ENCODE measurements around the gene NAXD. TPM values are rescaled to one million over a fixed set of nuclear protein-coding genes. Genes with fewer than 3 reads are reported as not detected.
"Not testable (repeated sequence)": the region's sequence is repeated elsewhere in the genome, so short reads cannot be mapped to it uniquely, and the experiment has no call there.

Gene NAXD
- total and polyA plus RNA-seq, 10 donors, result 25.1 to 40.9 (median 34.1) TPM

DNA sequence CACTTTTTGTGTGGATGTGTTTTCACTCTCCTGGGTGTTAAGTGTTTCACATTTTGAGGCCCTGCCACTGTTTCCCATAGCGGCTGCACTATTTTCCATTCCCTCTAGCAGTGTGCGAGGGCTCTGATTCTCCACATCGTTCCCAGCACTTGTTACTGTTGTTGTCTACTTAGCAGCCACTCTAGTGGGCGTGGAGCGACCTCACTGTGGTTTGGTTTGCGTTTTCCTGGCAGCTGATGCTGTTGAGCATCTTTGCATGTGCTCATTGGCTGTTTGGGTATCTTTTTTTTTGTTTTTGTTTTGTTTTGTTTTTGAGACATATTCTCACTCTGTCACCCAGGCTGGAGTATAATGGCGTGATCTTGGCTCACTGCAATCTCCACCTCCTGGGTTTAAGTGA, 14.4 kb downstream of the NAXD start:
- no peaks in the 10 kb centered on the region for H3K27me3 ChIP-seq (replicated peaks in 1 of 7)
- peak overlapping the region in 1 of 8 donors; percentile 5 for H3K27ac ChIP-seq
- TF ChIP-seq, protein P1, sequence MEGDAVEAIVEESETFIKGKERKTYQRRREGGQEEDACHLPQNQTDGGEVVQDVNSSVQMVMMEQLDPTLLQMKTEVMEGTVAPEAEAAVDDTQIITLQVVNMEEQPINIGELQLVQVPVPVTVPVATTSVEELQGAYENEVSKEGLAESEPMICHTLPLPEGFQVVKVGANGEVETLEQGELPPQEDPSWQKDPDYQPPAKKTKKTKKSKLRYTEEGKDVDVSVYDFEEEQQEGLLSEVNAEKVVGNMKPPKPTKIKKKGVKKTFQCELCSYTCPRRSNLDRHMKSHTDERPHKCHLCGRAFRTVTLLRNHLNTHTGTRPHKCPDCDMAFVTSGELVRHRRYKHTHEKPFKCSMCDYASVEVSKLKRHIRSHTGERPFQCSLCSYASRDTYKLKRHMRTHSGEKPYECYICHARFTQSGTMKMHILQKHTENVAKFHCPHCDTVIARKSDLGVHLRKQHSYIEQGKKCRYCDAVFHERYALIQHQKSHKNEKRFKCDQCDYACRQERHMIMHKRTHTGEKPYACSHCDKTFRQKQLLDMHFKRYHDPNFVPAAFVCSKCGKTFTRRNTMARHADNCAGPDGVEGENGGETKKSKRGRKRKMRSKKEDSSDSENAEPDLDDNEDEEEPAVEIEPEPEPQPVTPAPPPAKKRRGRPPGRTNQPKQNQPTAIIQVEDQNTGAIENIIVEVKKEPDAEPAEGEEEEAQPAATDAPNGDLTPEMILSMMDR (IDR thresholded peaks at IDR 0.05 in 8 of 11, conservative IDR thresholded peaks at IDR 0.05 in 3 of 11), result no peak
- no peak for TF ChIP-seq POLR2AphosphoS5 (IDR thresholded peaks at IDR 0.05)
- TF ChIP-seq POLR2A (IDR thresholded peaks at IDR 0.05), result no peak
- no peak for DNase-seq
- intact Hi-C loops (cut with DNase I; ENCODE audit: low total_unique reads), result no loop called here
- H3K4me3 ChIP-seq, result no peak overlapping the region
- H3K4me1 ChIP-seq, result peaks cover 0 to 59% (median 12%) of the 10 kb centered on the region in 6 donors
- WGBS, 5 donors, result 73 to 84% (median 80%) methylated on average over 7 of the region's 7 CpGs
- H3K9me3 ChIP-seq, result no peaks in the 10 kb centered on the region
- peaks cover 2 to 87% (median 38%) of the 10 kb centered on the region in 6 donors for H3K36me3 ChIP-seq

DNA sequence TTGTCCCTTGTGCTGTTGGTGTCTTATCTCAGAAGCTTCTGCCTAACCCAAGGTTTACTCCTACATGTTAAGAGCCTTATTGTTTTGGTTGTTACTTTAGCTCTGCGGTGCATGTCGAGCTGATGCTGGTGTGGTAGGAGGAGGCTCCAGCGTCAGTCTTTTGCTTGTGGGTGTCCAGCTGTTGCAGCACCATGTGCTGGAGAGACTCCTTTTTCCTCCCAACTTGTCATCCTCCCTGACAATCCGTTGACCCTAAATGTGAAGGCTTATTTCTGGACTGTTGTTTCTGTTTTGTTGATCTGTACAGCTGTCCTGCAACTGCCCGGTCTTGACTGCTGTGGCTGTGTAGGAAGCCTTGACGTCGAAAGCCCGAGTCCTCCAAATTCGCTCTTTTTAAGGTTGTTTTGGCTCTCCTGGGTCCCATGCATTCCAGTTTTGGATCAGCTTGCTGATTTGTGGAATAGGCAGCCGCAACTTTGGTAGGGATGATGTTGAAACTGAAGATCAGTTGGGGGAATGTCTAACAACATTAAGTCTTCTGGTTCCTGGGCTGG, 15.3 kb downstream of the NAXD start:
- TF ChIP-seq, protein P1 (IDR thresholded peaks at IDR 0.05 in 8 of 11, conservative IDR thresholded peaks at IDR 0.05 in 3 of 11), result no peak
- TF ChIP-seq POLR2A (IDR thresholded peaks at IDR 0.05), result no peak
- peak in 2 of 3 donors; percentile 42 to 73 for TF ChIP-seq POLR2AphosphoS5 (IDR thresholded peaks at IDR 0.05)
- no peak overlapping the region for H3K4me3 ChIP-seq
- H3K4me1 ChIP-seq, result peaks cover 0 to 52% (median 10%) of the 10 kb centered on the region in 6 donors
- DNase-seq, result no peak
- WGBS, 5 donors, result 78 to 90% (median 84%) methylated on average over 10 of the region's 10 CpGs
- no peaks in the 10 kb centered on the region for H3K27me3 ChIP-seq (replicated peaks in 1 of 7)
- H3K27ac ChIP-seq, result peak overlapping the region in 3 of 8 donors; percentile 3 to 12 (median 12)
- peaks cover 2 to 87% (median 41%) of the 10 kb centered on the region in 6 donors for H3K36me3 ChIP-seq
- intact Hi-C loops (cut with DNase I; ENCODE audit: low total_unique reads), result no loop called here
- no peaks in the 10 kb centered on the region for H3K9me3 ChIP-seq

DNA sequence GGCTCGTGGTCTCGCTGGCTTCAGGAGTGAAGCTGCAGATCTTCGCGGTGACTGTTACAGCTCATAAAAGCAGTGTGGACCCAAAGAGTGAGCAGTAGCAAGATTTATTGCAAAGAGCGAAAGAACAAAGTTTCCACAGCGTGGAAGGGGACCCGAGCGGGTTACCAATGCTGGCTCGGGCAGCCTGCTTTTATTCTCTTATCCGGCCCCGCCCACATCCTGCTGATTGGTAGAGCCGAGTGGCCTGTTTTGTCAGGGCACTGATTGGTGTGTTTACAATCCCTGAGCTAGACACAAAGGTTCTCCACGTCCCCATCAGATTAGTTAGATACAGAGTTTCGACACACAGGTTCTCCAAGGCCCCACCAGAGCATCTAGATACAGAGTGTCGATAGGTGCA, 16.9 kb downstream of the NAXD start:
- WGBS, 5 donors, result 89 to 94% (median 91%) methylated on average over 15 of the region's 15 CpGs
- DNase-seq; H3K4me3 ChIP-seq; H3K27me3 ChIP-seq (replicated peaks in 1 of 7); H3K9me3 ChIP-seq; H3K27ac ChIP-seq; intact Hi-C loops (cut with DNase I; ENCODE audit: low total_unique reads): not testable (repeated sequence)
- peaks cover 0 to 36% (median 4%) of the 10 kb centered on the region in 6 donors for H3K4me1 ChIP-seq
- H3K36me3 ChIP-seq, result peaks cover 8 to 92% (median 57%) of the 10 kb centered on the region in 6 donors

DNA sequence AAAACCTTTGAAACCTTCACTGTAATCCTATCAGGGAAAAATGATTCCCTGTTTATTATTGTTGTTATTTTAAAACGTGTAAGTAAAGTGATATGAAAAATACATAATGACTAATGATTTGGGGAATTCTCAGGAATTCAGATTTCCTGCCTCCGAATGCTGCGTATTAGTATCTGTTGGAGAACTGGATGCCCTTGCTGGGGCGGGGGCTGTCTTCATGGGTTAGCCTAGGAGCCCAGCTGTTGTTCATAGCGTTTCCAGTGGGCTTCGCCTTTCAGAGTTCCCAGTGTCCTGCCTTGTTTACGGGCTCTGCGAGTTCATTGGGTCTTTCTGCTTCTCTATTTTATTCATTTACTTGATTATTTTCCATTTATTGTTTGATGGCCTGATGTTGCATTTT, 18.4 kb downstream of the NAXD start:
- Histone ChIP-seq H3K36me3 (peaks cover 8 to 92% (median 57%) of the 10 kb centered on the region in 6 donors), H3K4me1 (peaks cover 0 to 28% (median 3%) of the 10 kb centered on the region in 6 donors), H3K27me3 (replicated peaks in 1 of 7) (no peaks in the 10 kb centered on the region), H3K9me3 (no peaks in the 10 kb centered on the region), H3K27ac (no peak overlapping the region), H3K4me3 (no peak overlapping the region)
- intact Hi-C loops (cut with DNase I; ENCODE audit: low total_unique reads), result no loop called here
- no peak for DNase-seq
- 84 to 94% (median 89%) methylated on average over 8 of the region's 8 CpGs for whole genome bisulfite sequencing, 5 donors
- TF ChIP-seq, protein P1 (IDR thresholded peaks at IDR 0.05 in 8 of 11, conservative IDR thresholded peaks at IDR 0.05 in 3 of 11), result no peak
- no peak for TF ChIP-seq POLR2AphosphoS5 (IDR thresholded peaks at IDR 0.05)
- TF ChIP-seq POLR2A (IDR thresholded peaks at IDR 0.05), result no peak

Data from spleen (tissue), 11 donors.